ENCODE results near the gene PAPPA. TPM values are rescaled to one million over a fixed set of nuclear protein-coding genes. Genes with fewer than 3 reads are reported as not detected.
A peak's percentile ranks its signal among the peaks of the same experiment; 100 is the strongest.

The PAPPA gene
- total RNA-seq, 1 donor from 2014 or later = 172 TPM

DNA sequence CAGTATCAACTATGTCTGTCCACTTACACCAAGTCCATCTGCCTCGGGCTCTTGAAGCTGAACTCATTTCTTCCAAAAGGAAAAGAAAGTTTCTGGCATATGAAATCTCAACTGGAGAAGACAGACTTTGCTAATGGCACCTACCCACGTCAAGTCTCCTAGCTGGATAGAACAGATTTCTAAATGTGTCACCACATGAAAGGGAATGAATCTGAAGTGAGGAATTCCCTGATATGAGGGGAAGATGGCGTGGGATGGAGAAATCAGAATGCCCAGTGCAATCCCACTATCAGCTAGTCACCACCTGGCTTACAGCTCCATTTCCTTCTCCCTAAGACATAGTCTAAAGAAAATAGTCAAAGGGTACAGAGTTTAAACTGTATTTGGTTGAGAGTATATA is 144.7 kb downstream of the PAPPA start:
- Mint-ChIP-seq H3K9me3 (ENCODE audit: unreplicated experiment) (peaks cover 3% of the 10 kb centered on the region), H3K36me3 (ENCODE audit: low read depth, unreplicated experiment) (peaks cover 21% of the 10 kb centered on the region), H3K4me3 (ENCODE audit: unreplicated experiment) (no peak overlapping the region), H3K4me1 (ENCODE audit: low read depth, unreplicated experiment) (peaks cover 36% of the 10 kb centered on the region), H3K27ac (ENCODE audit: unreplicated experiment) (peak overlapping the region; percentile 47), H3K27me3 (ENCODE audit: low read depth, unreplicated experiment) (no peaks in the 10 kb centered on the region)
- Histone ChIP-seq H3K4me3 (ENCODE audit: insufficient read depth, low read depth, low read length) (no peak overlapping the region), H4K20me1 (ENCODE audit: insufficient read depth, low read length) (peaks cover 3% of the 10 kb centered on the region), H2AFZ (ENCODE audit: low read depth, low read length) (no peak overlapping the region), H3K9me3 (ENCODE audit: insufficient read depth, low read depth, low read length) (no peaks in the 10 kb centered on the region), H3K9ac (ENCODE audit: low read length) (no peak overlapping the region), H3K4me2 (ENCODE audit: low read length) (no peak overlapping the region), H3K27me3 (ENCODE audit: insufficient read depth, low read length) (peaks cover 5% of the 10 kb centered on the region), H3K27ac (ENCODE audit: low read depth, low read length) (no peak overlapping the region), H3K79me2 (ENCODE audit: insufficient read depth, low read length) (no peaks in the 10 kb centered on the region), H3K36me3 (ENCODE audit: insufficient read depth, low read length) (no peaks in the 10 kb centered on the region), H3K4me1 (ENCODE audit: insufficient read depth, low read length) (no peaks in the 10 kb centered on the region)
- no peak for DNase-seq (ENCODE audit: low read depth)
- no peak for TF ChIP-seq EZH2 (IDR thresholded peaks at IDR 0.05; ENCODE audit: insufficient read depth, low read length)
- TF ChIP-seq, protein P1, sequence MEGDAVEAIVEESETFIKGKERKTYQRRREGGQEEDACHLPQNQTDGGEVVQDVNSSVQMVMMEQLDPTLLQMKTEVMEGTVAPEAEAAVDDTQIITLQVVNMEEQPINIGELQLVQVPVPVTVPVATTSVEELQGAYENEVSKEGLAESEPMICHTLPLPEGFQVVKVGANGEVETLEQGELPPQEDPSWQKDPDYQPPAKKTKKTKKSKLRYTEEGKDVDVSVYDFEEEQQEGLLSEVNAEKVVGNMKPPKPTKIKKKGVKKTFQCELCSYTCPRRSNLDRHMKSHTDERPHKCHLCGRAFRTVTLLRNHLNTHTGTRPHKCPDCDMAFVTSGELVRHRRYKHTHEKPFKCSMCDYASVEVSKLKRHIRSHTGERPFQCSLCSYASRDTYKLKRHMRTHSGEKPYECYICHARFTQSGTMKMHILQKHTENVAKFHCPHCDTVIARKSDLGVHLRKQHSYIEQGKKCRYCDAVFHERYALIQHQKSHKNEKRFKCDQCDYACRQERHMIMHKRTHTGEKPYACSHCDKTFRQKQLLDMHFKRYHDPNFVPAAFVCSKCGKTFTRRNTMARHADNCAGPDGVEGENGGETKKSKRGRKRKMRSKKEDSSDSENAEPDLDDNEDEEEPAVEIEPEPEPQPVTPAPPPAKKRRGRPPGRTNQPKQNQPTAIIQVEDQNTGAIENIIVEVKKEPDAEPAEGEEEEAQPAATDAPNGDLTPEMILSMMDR (IDR thresholded peaks at IDR 0.05; ENCODE audit: insufficient read depth, low read depth, low read length) = no peak
- FAIRE-seq = no peak

DNA sequence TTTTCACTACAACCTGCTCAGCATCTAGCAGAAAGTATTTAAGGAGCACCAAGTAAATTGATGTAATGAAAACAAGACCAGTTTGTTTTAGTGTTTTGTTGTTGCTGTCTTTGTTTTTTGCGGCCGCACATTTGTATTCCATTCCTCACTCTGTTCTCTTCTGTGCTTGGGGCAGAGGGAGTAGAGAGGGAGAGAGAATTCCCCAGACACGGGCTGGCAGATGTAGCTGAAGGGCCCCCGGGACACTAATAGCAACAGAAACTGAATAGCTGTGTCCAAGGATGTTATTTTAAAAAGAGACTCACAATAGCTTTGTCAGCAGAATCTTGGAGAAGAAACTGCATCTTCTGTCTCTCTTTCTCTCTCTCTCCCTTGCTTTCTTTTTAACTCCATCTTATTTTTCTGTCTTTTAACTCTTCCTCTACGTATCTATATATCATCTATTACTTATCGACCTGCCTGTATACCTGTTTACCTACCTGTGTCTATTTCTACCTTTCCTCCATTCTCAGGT is 145.3 kb downstream of the PAPPA start:
- Histone ChIP-seq H3K9me3 (ENCODE audit: insufficient read depth, low read depth, low read length) (no peaks in the 10 kb centered on the region), H3K27me3 (ENCODE audit: insufficient read depth, low read length) (peaks cover 5% of the 10 kb centered on the region), H3K4me3 (ENCODE audit: insufficient read depth, low read depth, low read length) (no peak overlapping the region), H3K4me2 (ENCODE audit: low read length) (no peak overlapping the region), H3K9ac (ENCODE audit: low read length) (no peak overlapping the region), H3K36me3 (ENCODE audit: insufficient read depth, low read length) (no peaks in the 10 kb centered on the region), H2AFZ (ENCODE audit: low read depth, low read length) (no peak overlapping the region), H3K27ac (ENCODE audit: low read depth, low read length) (no peak overlapping the region), H3K4me1 (ENCODE audit: insufficient read depth, low read length) (no peaks in the 10 kb centered on the region), H4K20me1 (ENCODE audit: insufficient read depth, low read length) (peaks cover 3% of the 10 kb centered on the region), H3K79me2 (ENCODE audit: insufficient read depth, low read length) (no peaks in the 10 kb centered on the region)
- Mint-ChIP-seq H3K4me3 (ENCODE audit: unreplicated experiment) (no peak overlapping the region), H3K4me1 (ENCODE audit: low read depth, unreplicated experiment) (peaks cover 43% of the 10 kb centered on the region), H3K36me3 (ENCODE audit: low read depth, unreplicated experiment) (peaks cover 28% of the 10 kb centered on the region), H3K9me3 (ENCODE audit: unreplicated experiment) (peaks cover 3% of the 10 kb centered on the region), H3K27ac (ENCODE audit: unreplicated experiment) (no peak overlapping the region), H3K27me3 (ENCODE audit: low read depth, unreplicated experiment) (no peaks in the 10 kb centered on the region)
- FAIRE-seq (no peak), DNase-seq (ENCODE audit: low read depth) (no peak)
- TF ChIP-seq, protein P1 (IDR thresholded peaks at IDR 0.05; ENCODE audit: insufficient read depth, low read depth, low read length) = no peak
- no peak for TF ChIP-seq EZH2 (IDR thresholded peaks at IDR 0.05; ENCODE audit: insufficient read depth, low read length)

DNA sequence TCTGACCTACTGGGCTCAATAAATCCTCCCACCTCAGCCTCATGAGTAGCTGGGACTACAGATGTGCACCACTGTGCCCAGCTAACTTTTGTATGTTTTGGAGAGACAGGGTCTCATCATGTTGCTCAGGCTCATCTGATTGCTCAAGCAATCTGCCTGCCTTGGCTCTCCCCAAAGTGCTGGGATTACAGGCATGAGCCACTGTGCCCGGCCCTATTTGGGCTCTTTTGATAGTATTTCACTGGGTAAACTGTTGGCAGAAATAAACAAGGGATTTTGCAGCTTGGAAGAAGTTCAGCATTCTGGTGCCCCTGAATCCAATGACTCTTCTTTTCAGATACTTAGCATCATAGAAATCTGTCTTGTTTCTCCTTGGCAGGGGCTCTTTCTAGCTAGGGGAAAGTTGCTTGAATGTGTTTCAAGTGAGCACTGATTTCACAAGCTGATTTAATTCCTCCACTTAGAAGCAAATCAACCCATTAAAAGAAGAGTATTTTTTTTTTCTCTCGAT is 146.8 kb downstream of the PAPPA start:
- Mint-ChIP-seq H3K4me3 (ENCODE audit: unreplicated experiment) (no peak overlapping the region), H3K36me3 (ENCODE audit: low read depth, unreplicated experiment) (peaks cover 40% of the 10 kb centered on the region), H3K27ac (ENCODE audit: unreplicated experiment) (no peak overlapping the region), H3K27me3 (ENCODE audit: low read depth, unreplicated experiment) (no peaks in the 10 kb centered on the region), H3K4me1 (ENCODE audit: low read depth, unreplicated experiment) (peaks cover 56% of the 10 kb centered on the region), H3K9me3 (ENCODE audit: unreplicated experiment) (peaks cover 3% of the 10 kb centered on the region)
- H3K36me3 ChIP-seq (ENCODE audit: insufficient read depth, low read length) = no peaks in the 10 kb centered on the region
- H3K27me3 ChIP-seq (ENCODE audit: insufficient read depth, low read length) = peaks cover 5% of the 10 kb centered on the region
- TF ChIP-seq, protein P1 (IDR thresholded peaks at IDR 0.05; ENCODE audit: insufficient read depth, low read depth, low read length) = no peak
- no peak for TF ChIP-seq EZH2 (IDR thresholded peaks at IDR 0.05; ENCODE audit: insufficient read depth, low read length)
- H3K27ac ChIP-seq (ENCODE audit: low read depth, low read length) = no peak overlapping the region
- H3K9me3 ChIP-seq (ENCODE audit: insufficient read depth, low read depth, low read length) = no peaks in the 10 kb centered on the region
- no peak overlapping the region for H2AFZ ChIP-seq (ENCODE audit: low read depth, low read length)
- FAIRE-seq (no peak), DNase-seq (ENCODE audit: low read depth) (no peak)
- H3K9ac ChIP-seq (ENCODE audit: low read length) = no peak overlapping the region
- H3K4me3 ChIP-seq (ENCODE audit: insufficient read depth, low read depth, low read length) = no peak overlapping the region
- peaks cover 3% of the 10 kb centered on the region for H4K20me1 ChIP-seq (ENCODE audit: insufficient read depth, low read length)
- H3K4me2 ChIP-seq (ENCODE audit: low read length) = no peak overlapping the region
- H3K79me2 ChIP-seq (ENCODE audit: insufficient read depth, low read length) = no peaks in the 10 kb centered on the region
- H3K4me1 ChIP-seq (ENCODE audit: insufficient read depth, low read length) = no peaks in the 10 kb centered on the region
